Neural progenitor cell (in vitro differentiated cells): Measurements from ENCODE around the gene TLK2.
"Not testable (repeated sequence)": the region's sequence is repeated elsewhere in the genome, so short reads cannot be mapped to it uniquely, and the experiment has no call there.

Experiments
- CTCF ChIP-seq: fragments of 200-600 bp; sonication (generic); IDR thresholded peaks from 2 replicates; pipeline ENCODE4 v1.5.1; 2017; ENCODE audit warnings: antibody characterized with exemption, mild to moderate bottlenecking
- EZH2 ChIP-seq: fragments of 200-600 bp; sonication (generic); IDR thresholded peaks from 2 replicates; pipeline ENCODE4 v1.6.1; 2017; ENCODE audit warnings: antibody characterized with exemption, mild to moderate bottlenecking, moderate library complexity
- EZH2phosphoT487 ChIP-seq: fragments of 200-600 bp; sonication (generic); IDR thresholded peaks from 2 replicates; pipeline ENCODE4 v1.6.1; 2017; ENCODE audit warnings: antibody characterized with exemption

GRCh38 chr17:62543278-62543775 is 64.7 kb downstream of the TLK2 start:
- not testable (repeated sequence) for TF ChIP-seq CTCF, EZH2, EZH2phosphoT487
